Ovary (tissue), 9 donors: ENCODE measurements around the gene ERG. TPM values are rescaled to one million over a fixed set of nuclear protein-coding genes. Genes with fewer than 3 reads are reported as not detected.

Experiments
- DNase-seq, 5 donors: peaks; one replicate each; pipeline ENCODE4 v3.0.0-alpha.2; 2019 to 2020
- H3K27ac ChIP-seq, 2 donors: fragments of 200-600 bp; one replicate each; pipeline versions ENCODE4 v1.5.1 to v1.8.0; 2019 to 2022
- H3K27me3 ChIP-seq: fragments of 200-600 bp; one replicate; pipeline ENCODE4 v1.8.0; 2022
- H3K36me3 ChIP-seq: fragments of 200-600 bp; sonication (generic); one replicate; pipeline ENCODE4 v1.5.1; 2019
- H3K4me1 ChIP-seq: one replicate; pipeline ENCODE4 v1.8.1; 2013; ENCODE audit warnings: mild to moderate bottlenecking, moderate library complexity; ENCODE audit not compliant: insufficient read depth
- H3K4me3 ChIP-seq: fragments of 200-600 bp; sonication (generic); one replicate; pipeline ENCODE4 v1.5.1; 2017
- H3K9me3 ChIP-seq, 2 donors: fragments of 200-600 bp in 1 of 2; sonication (generic) in 1 of 2; one replicate each; pipeline versions ENCODE4 v1.5.1 to v1.8.1; 2013 to 2019; ENCODE audit warnings: mild to moderate bottlenecking in 1 of 2, moderate library complexity in 1 of 2
- EP300 ChIP-seq: sonication (generic); formaldehyde crosslinking; IDR thresholded peaks from one replicate; pipeline ENCODE4 v1.6.1; 2017; ENCODE audit warnings: antibody characterized with exemption
- POLR2A ChIP-seq: fragments of 450-650 bp; IDR thresholded peaks from one replicate; pipeline ENCODE4 v1.6.1; 2017; ENCODE audit warnings: antibody characterized with exemption, mild to moderate bottlenecking, moderate library complexity
- WGBS, 3 donors: extraction: QIAGEN DNeasy Blood & Tissue Kit in 1 of 3; methylation state at CpG; one replicate each; pipeline versions ENCODE4 v1.1.5 to v1.1.7; 2013 to 2017; 5-methylcytosine and 5-hydroxymethylcytosine counted together
- intact Hi-C, 4 donors: fragments of 100-400 bp; cut with DNase I; formaldehyde crosslinking; loops; one replicate each; pipeline versions ENCODE4 v1.11.0 to v1.15.1; 2022 to 2023
- polyA plus RNA-seq, 2 donors: library from polyadenylated mRNA; stranded (reverse); fragments of 200-250 nt in 1 of 2; fragments of 350-450 nt in 1 of 2; fragmentation: Illumina TruSeq in 1 of 2; extraction: RNeasy Lipid Tissue Mini Kit (QIAGEN cat#74804) in 1 of 2; gene quantifications; one replicate each; pipeline ENCODE4 v1.2.3, GENCODE V29; 2013 to 2014
- total RNA-seq, 7 donors: library from RNA; depleted of rRNA in 2 of 7; stranded (reverse); fragments of >200 nt in 2 of 7; fragmentation: NEBNext Ultra II Directional in 3 of 7; extraction: Animal tissue kit (Norgen Biotek cat#: 25700) in 3 of 7; gene quantifications; one replicate each; pipeline versions ENCODE4 v1.1.0 to v1.2.4, GENCODE V29; 2016 to 2023
- TF ChIP-seq, protein P1 (sequence below), 3 donors: fragments of 450-650 bp in 2 of 3; fragments of 200-600 bp in 1 of 3; IDR thresholded peaks; one replicate each; pipeline versions ENCODE4 v1.5.1 to v1.8.0; 2016 to 2022; ENCODE audit warnings: antibody characterized with exemption in 3 of 3, mild to moderate bottlenecking in 1 of 3
- donor health status: DM: no; HTN: no; CAD: no; lungs with moderate emphysema.
- donor health status: DM: no; HTN: no; CAD: no.
- donor health status: Bipolar disorder and iron deficiency.
- donor health status: DM: yes; HTN: yes; CAD: no.
- donor health status: DM: no; HTN: no; CAD: no.
- donor health status: DM: yes; HTN: yes; CAD: no.

ERG gene
- total and polyA plus RNA-seq, 9 donors, result 3.8 to 23.1 (median 9.5) TPM

DNA sequence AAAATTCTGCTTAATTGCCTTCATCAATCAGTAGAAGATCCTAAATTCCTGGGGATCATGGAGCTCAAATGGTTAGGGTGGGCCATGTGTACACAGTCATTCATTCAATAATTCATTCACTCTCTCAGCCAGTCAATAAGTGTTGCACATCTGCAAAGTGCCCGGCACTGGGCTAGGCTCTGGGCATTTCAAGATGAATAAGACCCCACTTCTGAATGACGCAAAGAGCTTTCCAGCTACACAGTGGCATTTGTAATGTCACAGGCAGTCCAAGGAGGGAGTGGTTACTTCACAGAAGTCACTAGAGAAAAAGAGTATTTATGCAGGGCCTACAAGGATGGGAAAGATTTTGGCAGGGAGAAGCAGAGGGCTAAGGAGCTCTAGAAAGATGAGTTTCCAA lies 148.3 kb downstream of the ERG start:
- TF ChIP-seq POLR2A, result no peak
- TF ChIP-seq, protein P1, sequence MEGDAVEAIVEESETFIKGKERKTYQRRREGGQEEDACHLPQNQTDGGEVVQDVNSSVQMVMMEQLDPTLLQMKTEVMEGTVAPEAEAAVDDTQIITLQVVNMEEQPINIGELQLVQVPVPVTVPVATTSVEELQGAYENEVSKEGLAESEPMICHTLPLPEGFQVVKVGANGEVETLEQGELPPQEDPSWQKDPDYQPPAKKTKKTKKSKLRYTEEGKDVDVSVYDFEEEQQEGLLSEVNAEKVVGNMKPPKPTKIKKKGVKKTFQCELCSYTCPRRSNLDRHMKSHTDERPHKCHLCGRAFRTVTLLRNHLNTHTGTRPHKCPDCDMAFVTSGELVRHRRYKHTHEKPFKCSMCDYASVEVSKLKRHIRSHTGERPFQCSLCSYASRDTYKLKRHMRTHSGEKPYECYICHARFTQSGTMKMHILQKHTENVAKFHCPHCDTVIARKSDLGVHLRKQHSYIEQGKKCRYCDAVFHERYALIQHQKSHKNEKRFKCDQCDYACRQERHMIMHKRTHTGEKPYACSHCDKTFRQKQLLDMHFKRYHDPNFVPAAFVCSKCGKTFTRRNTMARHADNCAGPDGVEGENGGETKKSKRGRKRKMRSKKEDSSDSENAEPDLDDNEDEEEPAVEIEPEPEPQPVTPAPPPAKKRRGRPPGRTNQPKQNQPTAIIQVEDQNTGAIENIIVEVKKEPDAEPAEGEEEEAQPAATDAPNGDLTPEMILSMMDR (IDR thresholded peaks at IDR 0.05), result no peak
- H3K27me3 ChIP-seq, result no peaks in the 10 kb centered on the region
- intact Hi-C loops, result loop anchor here (5.0 to 10.0 kb wide), 5 partner anchors 123 to 675 kb away; no protein-coding TSS in a partner anchor
- H3K4me3 ChIP-seq, result no peak overlapping the region
- no peak for DNase-seq
- no peaks in the 10 kb centered on the region for H3K36me3 ChIP-seq
- H3K9me3 ChIP-seq, result no peaks in the 10 kb centered on the region
- 94 to 96% (median 95%) methylated on average over 2 of the region's 2 CpGs for WGBS, 3 donors
- H3K27ac ChIP-seq, result no peak overlapping the region
- no peaks in the 10 kb centered on the region for H3K4me1 ChIP-seq

DNA sequence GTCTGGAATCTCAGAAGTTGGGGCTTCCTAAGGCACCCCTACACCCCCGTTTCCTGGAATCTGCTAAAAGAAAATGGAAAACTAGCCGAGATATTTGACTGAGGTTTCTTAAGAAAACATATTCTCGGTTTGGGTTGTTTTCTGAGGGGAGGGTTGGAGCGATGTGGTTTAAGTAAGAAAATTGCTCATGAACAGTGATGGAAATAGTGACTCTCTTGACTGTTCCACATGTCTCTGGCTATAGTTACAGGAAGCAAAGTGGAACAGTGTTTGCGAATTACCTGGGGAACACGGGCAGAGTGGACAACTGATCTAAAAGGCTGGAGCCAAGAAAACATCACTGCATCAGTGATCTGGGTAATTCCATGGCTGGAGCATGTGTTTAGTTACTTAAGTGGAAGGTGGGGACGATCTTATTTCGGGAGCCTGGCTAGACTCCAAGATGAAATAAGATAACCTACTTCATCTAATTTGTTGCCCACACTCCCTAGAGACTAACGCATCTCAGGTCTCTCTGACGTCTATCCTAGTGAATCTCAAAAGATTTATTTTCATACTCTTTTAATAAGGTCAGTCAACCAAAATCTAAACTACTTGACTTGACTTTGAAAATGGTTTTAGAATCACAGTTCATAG lies 149.0 kb downstream of the ERG start:
- no peaks in the 10 kb centered on the region for H3K9me3 ChIP-seq
- no peaks in the 10 kb centered on the region for H3K27me3 ChIP-seq
- no peaks in the 10 kb centered on the region for H3K36me3 ChIP-seq
- H3K27ac ChIP-seq, result no peak overlapping the region
- H3K4me1 ChIP-seq, result no peaks in the 10 kb centered on the region
- H3K4me3 ChIP-seq, result no peak overlapping the region
- intact Hi-C loops, result no loop called here
- TF ChIP-seq EP300 (no peak), POLR2A (no peak)
- TF ChIP-seq, protein P1 (IDR thresholded peaks at IDR 0.05), result no peak
- DNase-seq, result no peak
- WGBS, 3 donors, result 64 to 68% (median 68%) methylated on average over 10 of the region's 10 CpGs

DNA sequence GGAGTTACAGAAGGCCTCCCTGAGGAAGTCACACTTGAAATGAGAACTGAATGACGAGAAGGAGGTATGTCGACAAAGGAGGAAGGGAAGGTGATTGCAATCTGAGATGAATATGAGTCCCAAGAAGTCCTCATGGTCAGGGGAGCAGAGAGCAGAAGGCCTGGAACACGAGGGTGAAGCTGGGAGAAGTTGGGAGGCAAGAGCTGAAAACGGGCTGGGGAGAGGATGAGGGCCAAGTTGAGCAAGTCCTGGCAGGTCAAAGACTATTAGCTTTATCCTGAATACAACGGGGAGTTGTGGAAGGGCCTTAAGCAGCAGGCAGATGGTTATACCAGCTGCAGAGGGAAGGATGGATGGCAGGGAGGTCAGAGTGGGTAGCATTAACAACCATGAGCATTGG lies 152.0 kb downstream of the ERG start:
- no peak overlapping the region for H3K4me3 ChIP-seq
- H3K27me3 ChIP-seq, result no peaks in the 10 kb centered on the region
- H3K9me3 ChIP-seq, result no peaks in the 10 kb centered on the region
- intact Hi-C loops, result no loop called here
- TF ChIP-seq POLR2A (no peak), EP300 (no peak)
- TF ChIP-seq, protein P1 (IDR thresholded peaks at IDR 0.05), result no peak
- H3K4me1 ChIP-seq, result no peaks in the 10 kb centered on the region
- no peak overlapping the region for H3K27ac ChIP-seq
- DNase-seq, result no peak
- no peaks in the 10 kb centered on the region for H3K36me3 ChIP-seq
- 63 to 77% (median 71%) methylated on average over 5 of the region's 5 CpGs for WGBS, 3 donors

DNA sequence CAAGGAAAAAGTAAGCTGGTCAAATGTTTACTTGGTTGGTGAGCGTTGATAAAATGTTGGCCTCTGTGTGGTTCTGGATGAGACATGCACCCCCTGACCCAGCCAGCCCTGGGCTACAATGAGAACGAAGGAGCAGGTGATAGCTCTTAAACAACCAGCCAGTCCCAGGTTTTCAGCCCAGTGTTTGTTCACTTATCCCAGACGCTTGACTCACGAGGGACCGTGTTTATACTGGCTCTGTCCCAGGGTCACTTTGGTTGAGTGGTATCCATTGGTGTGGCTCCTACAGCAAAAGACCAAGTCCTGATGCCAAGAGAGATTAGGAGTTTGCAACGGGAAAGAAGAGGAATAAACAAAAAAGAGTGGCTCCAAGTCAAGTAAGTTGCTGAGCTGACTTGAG lies 154.6 kb downstream of the ERG start:
- Histone ChIP-seq H3K27me3 (no peaks in the 10 kb centered on the region), H3K36me3 (no peaks in the 10 kb centered on the region), H3K4me1 (no peaks in the 10 kb centered on the region), H3K4me3 (no peak overlapping the region), H3K9me3 (no peaks in the 10 kb centered on the region), H3K27ac (no peak overlapping the region)
- intact Hi-C loops, result no loop called here
- TF ChIP-seq, protein P1 (IDR thresholded peaks at IDR 0.05), result no peak
- TF ChIP-seq EP300 (no peak), POLR2A (no peak)
- no peak for DNase-seq
- 39 to 66% (median 42%) methylated on average over 6 of the region's 6 CpGs for WGBS, 3 donors
